SK-N-SH (cell line): Measurements from ENCODE around the gene SHANK1. TPM values are rescaled to one million over a fixed set of nuclear protein-coding genes. Genes with fewer than 3 reads are reported as not detected.

Source experiments
- CTCF ChIA-PET: fragments of 300-600, 350-600 bp; formaldehyde crosslinking; extraction: SDS; loops from one replicate; lab custom pipeline; 2021; lab: Yijun Ruan, JAX
- POLR2A ChIA-PET: fragments of 350-600 bp; sonication (Branson Sonifier 250); formaldehyde crosslinking; extraction: SDS; loops from one replicate; lab custom pipeline; 2020; ENCODE audit warnings: antibody characterized with exemption, inconsistent platforms; lab: Yijun Ruan, JAX
- DNase-seq: peaks from one replicate; pipeline ENCODE4 v3.0.0; 2012
- H2AFZ ChIP-seq: fragments of 200-600 bp; sonication (generic); 2 replicates; pipeline ENCODE4 v1.8.1; 2016; ENCODE audit warnings: antibody characterized with exemption, mild to moderate bottlenecking, low read depth
- H3F3A ChIP-seq: fragments of 200-600 bp; sonication (generic); replicated peaks from 2 replicates; pipeline ENCODE3; 2016; ENCODE audit warnings: antibody characterized with exemption, mild to moderate bottlenecking; ENCODE audit not compliant: insufficient read depth
- H3K27ac ChIP-seq, 2 experiments: fragments of 200-500 bp in 1 of 2; fragments of 200-600 bp in 1 of 2; sonication (Bioruptor generic) in 1 of 2; sonication (generic), shearing (Covaris generic) in 1 of 2; 2 replicates each; pipeline versions ENCODE4 v1.5.1 to v1.6.1; 2014 to 2016; ENCODE audit warnings: low read depth in 2 of 2, inconsistent platforms in 1 of 2, low read length in 1 of 2, mild to moderate bottlenecking in 1 of 2, mixed read lengths in 1 of 2
- H3K27me3 ChIP-seq: fragments of 200-600 bp; sonication (generic), shearing (Covaris generic); 2 replicates; pipeline ENCODE4 v1.6.1; 2016; ENCODE audit warnings: mixed run types; ENCODE audit not compliant: insufficient read depth
- H3K36me3 ChIP-seq, 2 experiments: fragments of 200-500 bp in 1 of 2; fragments of 200-600 bp in 1 of 2; sonication (Bioruptor generic) in 1 of 2; sonication (generic) in 1 of 2; replicated peaks in 1 of 2; 2 replicates each; pipeline versions ENCODE3 to v1.5.1; 2014 to 2016; ENCODE audit warnings: low read length in 1 of 2, mild to moderate bottlenecking in 1 of 2; ENCODE audit not compliant: insufficient read depth in 2 of 2, control insufficient read depth in 1 of 2
- H3K4me1 ChIP-seq, 2 experiments: fragments of 200-500 bp in 1 of 2; fragments of 200-600 bp in 1 of 2; sonication (Bioruptor generic) in 1 of 2; sonication (generic), shearing (Covaris generic) in 1 of 2; 2 replicates each; pipeline versions ENCODE4 v1.5.1 to v1.6.1; 2014 to 2016; ENCODE audit warnings: low read depth in 1 of 2, low read length in 1 of 2, mixed run types in 1 of 2; ENCODE audit not compliant: insufficient read depth in 2 of 2, control insufficient read depth in 1 of 2
- H3K4me2 ChIP-seq: fragments of 200-600 bp; sonication (generic), shearing (Covaris generic); 2 replicates; pipeline ENCODE4 v1.6.1; 2017; ENCODE audit warnings: mixed run types
- H3K4me3 ChIP-seq, 2 experiments: fragments of 200-500 bp in 1 of 2; fragments of 200-600 bp in 1 of 2; sonication (Bioruptor generic) in 1 of 2; sonication (generic), shearing (Covaris generic) in 1 of 2; 2 replicates each; pipeline versions ENCODE4 v1.5.1 to v1.8.1; 2014 to 2016; ENCODE audit warnings: low read depth in 2 of 2, inconsistent platforms in 1 of 2, low read length in 1 of 2, mild to moderate bottlenecking in 1 of 2, mixed read lengths in 1 of 2, moderate library complexity in 1 of 2
- H3K79me2 ChIP-seq: fragments of 200-600 bp; sonication (generic); 2 replicates; pipeline ENCODE4 v1.8.1; 2017; ENCODE audit warnings: mild to moderate bottlenecking; ENCODE audit not compliant: insufficient read depth
- H3K9ac ChIP-seq: fragments of 200-600 bp; sonication (generic); 2 replicates; pipeline ENCODE4 v1.6.1; 2017; ENCODE audit warnings: mixed run types
- H3K9me2 ChIP-seq: fragments of 200-600 bp; sonication (generic); 2 replicates; pipeline ENCODE4 v1.6.1; 2017; ENCODE audit warnings: mixed run types
- H3K9me3 ChIP-seq: fragments of 200-600 bp; sonication (generic); 2 replicates; pipeline ENCODE4 v1.6.1; 2017; ENCODE audit warnings: mixed run types, mild to moderate bottlenecking, moderate library complexity
- H4K20me1 ChIP-seq: fragments of 200-600 bp; sonication (generic); 2 replicates; pipeline ENCODE4 v1.6.1; 2017; ENCODE audit warnings: mild to moderate bottlenecking, mixed run types; ENCODE audit not compliant: insufficient read depth
- CHD2 ChIP-seq: fragments of 150-350 bp; IDR thresholded peaks from 2 replicates; pipeline ENCODE4 v1.6.1; 2018; ENCODE audit warnings: low read length; ENCODE audit not compliant: partially characterized antibody
- EP300 ChIP-seq, 2 experiments: IDR thresholded peaks; 2 replicates each; pipeline versions ENCODE4 v1.4.0 to v1.6.1; 2012; ENCODE audit warnings: borderline replicate concordance in 1 of 2, low read depth in 1 of 2, low read length in 1 of 2
- EZH2phosphoT487 ChIP-seq: fragments of 200-600 bp; sonication (generic); IDR thresholded peaks from 2 replicates; pipeline ENCODE4 v1.6.1; 2017; ENCODE audit warnings: low read depth, mixed run types, mild to moderate bottlenecking, antibody characterized with exemption, moderate library complexity, borderline replicate concordance
- FOSL2 ChIP-seq: IDR thresholded peaks from 2 replicates; pipeline ENCODE4 v1.4.0; 2012; ENCODE audit warnings: low read depth, mild to moderate bottlenecking, moderate library complexity, borderline replicate concordance
- FOXJ3 ChIP-seq: sonication (generic); formaldehyde crosslinking; IDR thresholded peaks from 2 replicates; pipeline ENCODE4 v1.5.1; 2020; ENCODE audit warnings: mild to moderate bottlenecking, missing genetic modification reagents
- GABPA ChIP-seq: IDR thresholded peaks from 2 replicates; pipeline ENCODE4 v1.4.0; 2012; ENCODE audit warnings: low read depth, mild to moderate bottlenecking
- IRF3 ChIP-seq: fragments of 150-350 bp; IDR thresholded peaks from 2 replicates; pipeline ENCODE4 v1.6.1; 2016; ENCODE audit warnings: mild to moderate bottlenecking, low read depth, low read length
- MAX ChIP-seq: IDR thresholded peaks from 2 replicates; pipeline ENCODE4 v1.4.0; 2012; ENCODE audit warnings: low read depth
- NFIC ChIP-seq: IDR thresholded peaks from 2 replicates; pipeline ENCODE4 v1.4.0; 2012; ENCODE audit warnings: borderline replicate concordance
- POLR2AphosphoS5 ChIP-seq: IDR thresholded peaks from 2 replicates; pipeline ENCODE4 v1.6.1; 2012; ENCODE audit warnings: low read depth, low read length
- RAD21 ChIP-seq: IDR thresholded peaks from 2 replicates; pipeline ENCODE4 v1.6.1; 2012; ENCODE audit warnings: mild to moderate bottlenecking, low read length
- RCOR1 ChIP-seq: fragments of 150-350 bp; IDR thresholded peaks from 2 replicates; pipeline ENCODE4 v1.6.1; 2017; ENCODE audit warnings: antibody characterized with exemption, low read length
- RXRA ChIP-seq: IDR thresholded peaks from 2 replicates; pipeline ENCODE4 v1.4.0; 2012; ENCODE audit warnings: low read depth, mild to moderate bottlenecking, borderline replicate concordance
- SIN3A ChIP-seq: IDR thresholded peaks from 2 replicates; pipeline ENCODE4 v1.6.1; 2012; ENCODE audit warnings: low read depth, mild to moderate bottlenecking, low read length, moderate library complexity, borderline replicate concordance
- SMC3 ChIP-seq: IDR thresholded peaks from 2 replicates; pipeline ENCODE4 v1.6.1; 2012; ENCODE audit warnings: low read depth, low read length, improper control_type of control experiment
- TEAD4 ChIP-seq: IDR thresholded peaks from 2 replicates; pipeline ENCODE4 v1.4.0; 2012; ENCODE audit warnings: mild to moderate bottlenecking, borderline replicate concordance; ENCODE audit not compliant: insufficient read depth
- USF2 ChIP-seq: fragments of 150-350 bp; IDR thresholded peaks from 2 replicates; pipeline ENCODE4 v1.6.1; 2017; ENCODE audit warnings: antibody characterized with exemption, low read length, low read depth, borderline replicate concordance
- YY1 ChIP-seq: IDR thresholded peaks from 2 replicates; pipeline ENCODE4 v1.4.0; 2012; ENCODE audit warnings: low read depth, mild to moderate bottlenecking
- ZBTB33 ChIP-seq: IDR thresholded peaks from 2 replicates; pipeline ENCODE4 v1.4.0; 2012; ENCODE audit warnings: low read depth, borderline replicate concordance
- WGBS: methylation state at CpG from one replicate; pipeline ENCODE4 v1.1.6; 2017; ENCODE audit warnings: low lambda C conversion rate; 5-methylcytosine and 5-hydroxymethylcytosine counted together
- polyA plus RNA-seq, 3 experiments: library from polyadenylated mRNA; depleted of rRNA; stranded (reverse); fragments of >200 nt; gene quantifications; 2 replicates each; pipeline ENCODE4 v1.2.3, GENCODE V29; 2012

SHANK1 gene
- polyA plus RNA-seq, 1 of the 3 experiments (the other 2 are of a cell fraction), result 0.28 TPM

DNA sequence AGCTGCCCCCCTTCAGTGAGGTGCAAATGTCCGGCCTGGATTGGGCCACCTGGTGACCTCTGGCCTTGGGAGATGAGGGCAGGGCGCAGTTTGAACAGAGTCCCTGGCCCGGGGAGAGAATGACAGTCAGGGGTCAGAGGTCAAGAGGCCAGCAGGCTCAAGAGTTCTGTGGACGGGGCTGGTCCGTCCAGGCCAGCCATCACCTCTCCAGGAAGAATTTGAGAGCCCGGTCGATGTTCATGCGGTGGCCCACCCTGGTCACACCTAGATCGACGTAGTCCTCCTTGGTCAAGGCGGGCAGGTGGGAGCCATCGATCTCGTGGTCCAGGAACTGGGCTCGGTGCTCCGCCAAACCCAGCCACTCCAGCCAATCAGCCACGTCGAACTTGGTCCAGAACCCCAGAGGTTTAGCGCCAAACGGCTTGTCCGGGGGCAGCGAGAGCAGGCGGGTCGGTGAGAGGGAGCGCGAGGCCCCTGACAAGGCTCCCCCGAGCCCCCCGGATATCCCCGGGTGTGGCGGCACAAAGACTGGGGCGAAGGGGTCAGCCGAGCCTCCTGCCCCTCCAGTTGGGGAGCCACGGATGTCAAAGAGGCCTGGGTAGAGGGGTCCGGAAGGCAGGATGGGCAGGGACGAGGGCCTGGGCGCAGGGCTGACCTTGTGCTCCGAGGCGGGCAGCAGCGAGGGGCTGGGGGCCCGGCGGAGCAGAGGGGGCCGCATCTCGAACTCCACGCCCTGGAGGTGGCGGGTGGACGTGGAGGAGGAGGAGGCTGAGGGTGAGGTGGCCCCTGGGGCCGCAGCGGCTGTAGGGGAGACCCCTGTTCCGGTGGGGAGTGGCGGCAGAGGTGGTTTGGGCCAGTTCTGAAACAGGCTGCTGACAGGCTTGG is 57.6 kb downstream of the SHANK1 start:
- Histone ChIP-seq H3K4me1 (peaks cover 0 to 14% of the 10 kb centered on the region in 2 experiments; a peak in 2 of 4 replicates), H3K9me2 (no peaks in the 10 kb centered on the region), H3F3A (peaks cover 7% of the 10 kb centered on the region), H3K36me3 (no peaks in the 10 kb centered on the region), H3K27ac (no peak overlapping the region), H4K20me1 (no peaks in the 10 kb centered on the region), H3K9ac (no peak overlapping the region), H3K9me3 (no peaks in the 10 kb centered on the region), H3K79me2 (no peaks in the 10 kb centered on the region), H3K27me3 (no peaks in the 10 kb centered on the region), H3K4me2 (no peak overlapping the region), H2AFZ (no peak overlapping the region), H3K4me3 (no peak overlapping the region)
- ChIA-PET POLR2A (no interaction called here), CTCF (no interaction called here)
- DNase-seq, result no peak
- 81% methylated on average over 35 of the region's 49 CpGs for WGBS
- no peak for TF ChIP-seq IRF3
- no peak for TF ChIP-seq USF2
- TF ChIP-seq GABPA, result no peak
- TF ChIP-seq YY1, result no peak
- no peak for TF ChIP-seq SIN3A

- Histone ChIP-seq H3K4me2 (no peak overlapping the region), H3K4me1 (peaks cover 0 to 15% of the 10 kb centered on the region in 2 experiments; a peak in 2 of 4 replicates), H2AFZ (no peak overlapping the region), H3K27me3 (no peaks in the 10 kb centered on the region), H3K79me2 (no peaks in the 10 kb centered on the region), H3K9me2 (no peaks in the 10 kb centered on the region), H3K4me3 (no peak overlapping the region), H4K20me1 (no peaks in the 10 kb centered on the region), H3K9me3 (no peaks in the 10 kb centered on the region), H3F3A (peaks cover 7% of the 10 kb centered on the region), H3K27ac (no peak overlapping the region; a peak in 1 of 4 replicates), H3K9ac (no peak overlapping the region), H3K36me3 (no peaks in the 10 kb centered on the region)
- DNase-seq, result no peak
- ChIA-PET CTCF (interaction anchor here (1.2 to 1.5 kb wide), 2 partner anchors 53 to 122 kb away, joined by 4 to 9 read pairs; no protein-coding TSS in a partner anchor), POLR2A (no interaction called here)
- WGBS, result 96% methylated on average over 10 of the region's 10 CpGs
- no peak for TF ChIP-seq FOSL2
- TF ChIP-seq NFIC, result no peak
- no peak for TF ChIP-seq POLR2AphosphoS5
- no peak for TF ChIP-seq EP300 (IDR thresholded peaks at IDR 0.05; ENCODE audit: borderline replicate concordance in 1 of 2, low read depth in 1 of 2, low read length in 1 of 2)
- TF ChIP-seq USF2, result no peak
- no peak for TF ChIP-seq TEAD4
- TF ChIP-seq SMC3, result no peak
- no peak for TF ChIP-seq FOXJ3
- TF ChIP-seq EZH2phosphoT487, result no peak
- TF ChIP-seq ZBTB33, result no peak
- TF ChIP-seq RAD21, result no peak
- TF ChIP-seq RCOR1, result no peak
- no peak for TF ChIP-seq CHD2
- TF ChIP-seq MAX, result no peak
- no peak for TF ChIP-seq RXRA
These were observed 58.6 kb downstream of the SHANK1 start for GRCh38 chr19:50661023-50661422.
